Measurements from ENCODE around the gene SLF2. TPM values are rescaled to one million over a fixed set of nuclear protein-coding genes. Genes with fewer than 3 reads are reported as not detected.

Gene SLF2
- total and polyA plus RNA-seq, 9 of the 15 experiments (the other 6 are each of a cell fraction or from before 2014, with no cell fraction given): 1.7 to 18.4 (median 7.8) TPM

GRCh38 chr10:100894033-100894432, 18.7 kb upstream of the SLF2 start:
- Histone ChIP-seq H3K9ac (ENCODE audit: insufficient read depth in 1 of 2, low read depth in 2 of 2, low read length in 2 of 2) (no peak overlapping the region), H3K9me3 (replicated peaks; ENCODE audit: control insufficient read depth, insufficient read depth, low read depth, low read length) (no peaks in the 10 kb centered on the region), H3K4me3 (no peak overlapping the region), H3K36me3 (ENCODE audit: control insufficient read depth, insufficient read depth, low read length) (no peaks in the 10 kb centered on the region), H3K9me1 (ENCODE audit: control insufficient read depth, insufficient read depth, low read length) (no peaks in the 10 kb centered on the region), H4K20me1 (replicated peaks; ENCODE audit: control insufficient read depth, insufficient read depth, low read length) (no peaks in the 10 kb centered on the region), H3K4me2 (ENCODE audit: insufficient read depth, low read length) (no peak overlapping the region), H3K4me1 (replicated peaks in 1 of 2; ENCODE audit: control insufficient read depth in 2 of 2, insufficient read depth in 2 of 2, low read length in 2 of 2) (no peaks in the 10 kb centered on the region; a peak in 1 of 5 replicates), H2AFZ (ENCODE audit: low read depth, low read length) (no peak overlapping the region), H3K27ac (ENCODE audit: extremely low read depth, low read depth, low read length) (no peak overlapping the region), H3K79me2 (ENCODE audit: control insufficient read depth, insufficient read depth, low read length) (no peaks in the 10 kb centered on the region), H3K27me3 (ENCODE audit: control insufficient read depth in 2 of 2, insufficient read depth in 2 of 2, low read length in 2 of 2) (peaks cover 0 to 4% of the 10 kb centered on the region in 2 experiments; a peak in 2 of 5 replicates)
- BruUV-seq (replicated peaks): no TSS peak
- TF ChIP-seq ETS1 (conservative IDR thresholded peaks at IDR 0.05; ENCODE audit: control insufficient read depth, low read depth, low read length): no peak
- TF ChIP-seq ZMIZ1 (IDR thresholded peaks at IDR 0.05; ENCODE audit: low read depth in 2 of 2, low read length in 2 of 2): no peak
- no peak for TF ChIP-seq SNRNP70 (optimal IDR thresholded peaks at IDR 0.05; ENCODE audit: low read depth, low read length)
- no peak for TF ChIP-seq ZNF282 (CRISPR knock-in tag; IDR thresholded peaks at IDR 0.05)
- TF ChIP-seq NR1H2 (CRISPR knock-in tag; IDR thresholded peaks at IDR 0.05): no peak
- TF ChIP-seq EZH2 (IDR thresholded peaks at IDR 0.05; ENCODE audit: borderline replicate concordance, low read depth, low read length): no peak
- no peak for TF ChIP-seq USF2 (CRISPR knock-in tag; IDR thresholded peaks at IDR 0.05)
- no peak for TF ChIP-seq ZNF165 (CRISPR knock-in tag; IDR thresholded peaks at IDR 0.05; ENCODE audit: borderline replicate concordance)
- TF ChIP-seq FOXP1 (CRISPR knock-in tag; IDR thresholded peaks at IDR 0.05): no peak
- TF ChIP-seq RNF2 (IDR thresholded peaks at IDR 0.05): no peak
- intact Hi-C loops (cut with micrococcal nuclease) (no loop called here), in situ Hi-C loops (cut with MboI) (loop anchor here (25.0 kb wide), 1 partner anchor 557 kb away; the partner anchor contains the start of genes PKD2L1 and SCD)
- POLR2A ChIA-PET: no interaction called here
- CTCF ChIA-PET (ENCODE audit: low intra/inter-chr PET ratio): no interaction called here
- DNase-seq (ENCODE audit: extremely low read depth in 1 of 4, low spot score in 3 of 4): no peak
- 30% methylated on average over 3 of the region's 3 CpGs for WGBS (ENCODE audit: insufficient coverage, low coverage, missing lambda C conversion rate)
- no peak for FAIRE-seq
- ATAC-seq: no peak
